Measurements from ENCODE around the gene ITIH3.

DNA sequence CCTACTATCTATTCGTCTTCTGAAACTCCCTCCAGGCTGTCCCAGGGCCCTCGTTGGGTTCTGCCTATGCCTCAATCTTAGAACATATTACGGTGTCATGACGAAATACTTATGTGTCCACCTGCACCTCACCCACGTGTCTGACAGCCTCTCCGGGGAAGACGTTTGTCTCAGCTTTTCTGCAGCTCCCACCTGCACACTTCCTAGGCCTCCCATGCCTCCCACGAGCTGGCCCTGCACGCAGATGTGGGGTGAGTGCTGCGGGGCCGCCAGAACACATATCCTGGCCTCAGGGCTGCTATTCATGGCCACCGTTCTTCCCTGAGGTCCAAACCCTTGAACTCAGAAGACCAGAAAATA lies 47.4 kb downstream of the ITIH3 start:
- TF ChIP-seq, protein P1, sequence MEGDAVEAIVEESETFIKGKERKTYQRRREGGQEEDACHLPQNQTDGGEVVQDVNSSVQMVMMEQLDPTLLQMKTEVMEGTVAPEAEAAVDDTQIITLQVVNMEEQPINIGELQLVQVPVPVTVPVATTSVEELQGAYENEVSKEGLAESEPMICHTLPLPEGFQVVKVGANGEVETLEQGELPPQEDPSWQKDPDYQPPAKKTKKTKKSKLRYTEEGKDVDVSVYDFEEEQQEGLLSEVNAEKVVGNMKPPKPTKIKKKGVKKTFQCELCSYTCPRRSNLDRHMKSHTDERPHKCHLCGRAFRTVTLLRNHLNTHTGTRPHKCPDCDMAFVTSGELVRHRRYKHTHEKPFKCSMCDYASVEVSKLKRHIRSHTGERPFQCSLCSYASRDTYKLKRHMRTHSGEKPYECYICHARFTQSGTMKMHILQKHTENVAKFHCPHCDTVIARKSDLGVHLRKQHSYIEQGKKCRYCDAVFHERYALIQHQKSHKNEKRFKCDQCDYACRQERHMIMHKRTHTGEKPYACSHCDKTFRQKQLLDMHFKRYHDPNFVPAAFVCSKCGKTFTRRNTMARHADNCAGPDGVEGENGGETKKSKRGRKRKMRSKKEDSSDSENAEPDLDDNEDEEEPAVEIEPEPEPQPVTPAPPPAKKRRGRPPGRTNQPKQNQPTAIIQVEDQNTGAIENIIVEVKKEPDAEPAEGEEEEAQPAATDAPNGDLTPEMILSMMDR (IDR thresholded peaks at IDR 0.05), result no peak
- TF ChIP-seq POLR2A (IDR thresholded peaks at IDR 0.05), result no peak
- TF ChIP-seq POLR2AphosphoS5 (IDR thresholded peaks at IDR 0.05), result no peak
- TF ChIP-seq EP300 (IDR thresholded peaks at IDR 0.05; ENCODE audit: low read depth), result no peak

Data from transverse colon (tissue), 4 donors.